Spleen (tissue), 3 donors: Measurements from ENCODE around the gene ITPR2.

Experiments
- POLR2A ChIP-seq, 3 donors: fragments of 450-650 bp; IDR thresholded peaks; one replicate each; pipeline ENCODE4 v1.5.1; 2017; ENCODE audit warnings: antibody characterized with exemption in 3 of 3, mild to moderate bottlenecking in 1 of 3
- POLR2AphosphoS5 ChIP-seq, 3 donors: sonication (generic); formaldehyde crosslinking; IDR thresholded peaks; one replicate each; pipeline ENCODE4 v1.5.1; 2017; ENCODE audit warnings: antibody characterized with exemption in 3 of 3

DNA sequence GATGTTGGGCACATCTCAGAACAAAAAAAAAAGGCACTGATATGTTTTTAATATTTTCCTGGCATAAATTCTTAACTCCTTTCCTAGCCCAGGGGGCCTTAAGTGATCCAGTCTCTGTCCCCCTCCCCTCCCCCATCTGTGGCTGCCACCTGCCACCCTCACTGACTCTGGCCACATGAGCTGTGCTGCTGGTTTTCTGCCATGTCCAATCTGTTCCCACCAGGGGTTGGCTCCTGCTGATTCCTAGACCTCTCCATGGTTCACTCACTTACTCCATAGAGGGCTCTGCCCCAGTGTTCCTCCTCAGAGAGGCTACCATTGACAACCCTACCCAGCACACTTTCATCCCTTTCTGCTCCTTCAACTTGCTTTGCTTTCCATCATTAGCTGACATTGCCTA, 474.3 kb downstream of the ITPR2 start:
- TF ChIP-seq POLR2AphosphoS5 (IDR thresholded peaks at IDR 0.05) (no peak), POLR2A (IDR thresholded peaks at IDR 0.05) (no peak)
